Measurements from ENCODE around the gene LGR5. TPM values are rescaled to one million over a fixed set of nuclear protein-coding genes. Genes with fewer than 3 reads are reported as not detected.

The LGR5 gene
- total and polyA plus RNA-seq, 9 of the 15 experiments (the other 6 are each of a cell fraction or from before 2014, with no cell fraction given) = not detected

DNA sequence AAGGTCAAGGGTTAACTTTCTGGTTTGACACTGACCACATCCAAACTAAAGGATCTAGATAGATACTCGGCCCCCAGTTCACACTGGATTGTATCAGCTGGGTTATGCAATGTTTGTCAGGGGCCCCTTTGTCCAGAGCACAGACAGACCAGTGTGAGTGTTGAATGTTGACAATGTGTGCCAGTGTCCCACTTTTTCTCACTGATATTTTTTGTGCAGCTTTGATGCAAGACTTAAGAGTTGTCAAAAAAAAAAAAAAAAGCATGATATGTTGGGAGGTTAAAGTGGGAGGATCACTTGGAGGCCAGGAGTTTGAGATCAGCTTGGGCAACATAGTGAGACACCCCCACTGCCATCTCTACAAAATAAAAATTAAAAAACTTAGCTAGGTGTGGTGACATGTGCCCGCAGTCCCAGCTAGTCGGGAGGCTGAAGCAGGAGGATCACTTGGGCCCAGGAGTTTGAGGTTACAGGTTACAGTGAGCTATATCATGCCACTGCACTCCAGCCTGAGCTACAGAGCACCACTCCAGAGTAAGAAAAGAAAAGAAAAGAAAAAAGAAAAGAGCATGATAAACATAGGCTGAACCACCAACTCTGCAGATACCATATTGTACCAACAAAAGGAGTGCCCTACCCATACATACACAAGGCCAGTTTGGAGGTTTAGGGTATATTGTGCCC is 97.5 kb downstream of the LGR5 start:
- DNase-seq (ENCODE audit: extremely low read depth in 1 of 4, low spot score in 3 of 4) = no peak
- no peak overlapping the region for H3K9ac ChIP-seq (ENCODE audit: insufficient read depth in 1 of 2, low read depth in 2 of 2, low read length in 2 of 2)
- WGBS (ENCODE audit: insufficient coverage, low coverage, missing lambda C conversion rate) = 0% methylated on average over 3 of the region's 3 CpGs
- ATAC-seq = no peak
- CTCF ChIA-PET (ENCODE audit: low intra/inter-chr PET ratio) = no interaction called here
- H4K20me1 ChIP-seq (replicated peaks; ENCODE audit: control insufficient read depth, insufficient read depth, low read length) = no peaks in the 10 kb centered on the region
- no peaks in the 10 kb centered on the region for H3K36me3 ChIP-seq (ENCODE audit: control insufficient read depth, insufficient read depth, low read length)
- no TSS peak for BruUV-seq (replicated peaks)
- FAIRE-seq = no peak
- H3K79me2 ChIP-seq (ENCODE audit: control insufficient read depth, insufficient read depth, low read length) = no peaks in the 10 kb centered on the region
- POLR2A ChIA-PET = interaction anchor here (0.7 kb wide), 1 partner anchor 30 kb away, joined by 5 read pairs; no protein-coding TSS in a partner anchor
- H3K27ac ChIP-seq (ENCODE audit: extremely low read depth, low read depth, low read length) = no peak overlapping the region
- no peaks in the 10 kb centered on the region for H3K4me1 ChIP-seq (replicated peaks in 1 of 2; ENCODE audit: control insufficient read depth in 2 of 2, insufficient read depth in 2 of 2, low read length in 2 of 2)
- H2AFZ ChIP-seq (ENCODE audit: low read depth, low read length) = no peak overlapping the region
- TF ChIP-seq ZNF124 (CRISPR knock-in tag; IDR thresholded peaks at IDR 0.05) (no peak), NFIX (CRISPR knock-in tag; IDR thresholded peaks at IDR 0.05; ENCODE audit: low read depth) (no peak), MAFG (tag; conservative IDR thresholded peaks at IDR 0.05) (no peak), GABPA (tag; conservative IDR thresholded peaks at IDR 0.05; ENCODE audit: low read depth) (no peak), SMAD2 (IDR thresholded peaks at IDR 0.05; ENCODE audit: low read depth, low read length) (no peak), GATAD2B (IDR thresholded peaks at IDR 0.05; ENCODE audit: borderline replicate concordance) (no peak), HLTF (IDR thresholded peaks at IDR 0.05) (no peak)
- TF ChIP-seq, protein P1, sequence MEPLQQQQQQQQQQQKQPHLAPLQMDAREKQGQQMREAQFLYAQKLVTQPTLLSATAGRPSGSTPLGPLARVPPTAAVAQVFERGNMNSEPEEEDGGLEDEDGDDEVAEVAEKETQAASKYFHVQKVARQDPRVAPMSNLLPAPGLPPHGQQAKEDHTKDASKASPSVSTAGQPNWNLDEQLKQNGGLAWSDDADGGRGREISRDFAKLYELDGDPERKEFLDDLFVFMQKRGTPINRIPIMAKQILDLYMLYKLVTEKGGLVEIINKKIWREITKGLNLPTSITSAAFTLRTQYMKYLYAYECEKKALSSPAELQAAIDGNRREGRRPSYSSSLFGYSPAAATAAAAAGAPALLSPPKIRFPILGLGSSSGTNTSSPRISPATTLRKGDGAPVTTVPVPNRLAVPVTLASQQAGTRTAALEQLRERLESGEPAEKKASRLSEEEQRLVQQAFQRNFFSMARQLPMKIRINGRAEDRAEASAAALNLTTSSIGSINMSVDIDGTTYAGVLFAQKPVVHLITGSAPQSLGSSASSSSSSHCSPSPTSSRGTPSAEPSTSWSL (CRISPR knock-in tag; IDR thresholded peaks at IDR 0.05; ENCODE audit: borderline replicate concordance) = no peak
- no peak overlapping the region for H3K4me3 ChIP-seq
- no peaks in the 10 kb centered on the region for H3K9me1 ChIP-seq (ENCODE audit: control insufficient read depth, insufficient read depth, low read length)
- H3K27me3 ChIP-seq (ENCODE audit: control insufficient read depth in 2 of 2, insufficient read depth in 2 of 2, low read length in 2 of 2) = peaks cover 0 to 5% of the 10 kb centered on the region in 2 experiments; a peak in 1 of 5 replicates
- in situ Hi-C loops (cut with MboI) = no loop called here
- intact Hi-C loops (cut with micrococcal nuclease) = no loop called here
- H3K9me3 ChIP-seq (replicated peaks; ENCODE audit: control insufficient read depth, insufficient read depth, low read depth, low read length) = no peaks in the 10 kb centered on the region
- H3K4me2 ChIP-seq (ENCODE audit: insufficient read depth, low read length) = no peak overlapping the region

Data from K562 (cell line).